Smooth muscle cell of the coronary artery (primary cell): Measurements from ENCODE around the gene PRPSAP1. TPM values are rescaled to one million over a fixed set of nuclear protein-coding genes. Genes with fewer than 3 reads are reported as not detected.

Source experiments
- total RNA-seq: library from RNA; depleted of rRNA; stranded (reverse); fragments of >200 nt; gene quantifications from 2 replicates; pipeline ENCODE4 v1.2.3, GENCODE V29; 2014; ENCODE audit warnings: low replicate concordance

The PRPSAP1 gene, protein sequence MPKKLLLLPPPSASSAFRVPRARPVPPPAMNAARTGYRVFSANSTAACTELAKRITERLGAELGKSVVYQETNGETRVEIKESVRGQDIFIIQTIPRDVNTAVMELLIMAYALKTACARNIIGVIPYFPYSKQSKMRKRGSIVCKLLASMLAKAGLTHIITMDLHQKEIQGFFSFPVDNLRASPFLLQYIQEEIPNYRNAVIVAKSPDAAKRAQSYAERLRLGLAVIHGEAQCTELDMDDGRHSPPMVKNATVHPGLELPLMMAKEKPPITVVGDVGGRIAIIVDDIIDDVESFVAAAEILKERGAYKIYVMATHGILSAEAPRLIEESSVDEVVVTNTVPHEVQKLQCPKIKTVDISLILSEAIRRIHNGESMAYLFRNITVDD
- 27.8 and 28.0 TPM in 2 replicates for total RNA-seq

DNA sequence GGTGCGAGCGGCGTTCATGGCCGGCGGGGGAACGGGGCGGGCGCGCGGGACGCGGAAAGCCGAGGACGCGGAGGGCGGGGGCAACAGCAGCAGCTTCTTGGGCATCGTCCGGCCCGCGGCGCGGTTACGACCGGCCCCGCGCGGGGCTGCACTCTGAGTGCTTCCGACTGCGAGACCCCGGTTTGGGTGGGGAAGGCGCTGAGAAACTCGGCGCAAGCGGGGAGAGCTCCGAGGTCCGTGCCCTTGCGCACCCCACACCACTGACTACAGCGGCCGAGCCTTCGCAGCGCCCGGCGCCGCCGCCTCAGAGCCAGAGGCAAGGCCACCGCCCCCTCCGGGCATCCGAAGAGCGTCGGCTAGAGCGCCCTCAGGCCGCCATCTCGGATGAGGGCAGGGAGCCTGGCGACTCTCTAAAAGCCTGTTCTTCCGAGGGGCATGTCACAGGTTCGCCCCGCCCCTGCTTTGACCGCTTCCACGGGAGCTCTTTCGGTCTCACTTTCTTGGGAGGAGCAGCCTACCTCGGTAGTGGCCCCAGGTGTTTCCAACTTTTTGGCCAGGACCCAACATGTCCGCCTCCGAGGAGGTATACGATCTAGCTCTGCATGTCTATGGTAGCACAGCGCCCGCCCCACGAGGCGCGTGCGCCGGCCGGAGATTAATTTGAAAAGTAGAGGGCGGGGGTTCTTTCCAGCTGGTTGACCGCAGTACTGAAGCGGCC lies at the start of gene PRPSAP1:
Gene PRPSAP1 (minus strand): TSS at position 318 of the 718 bp plus-strand sequence. CDS start 213 bp downstream, at position 105.

DNA sequence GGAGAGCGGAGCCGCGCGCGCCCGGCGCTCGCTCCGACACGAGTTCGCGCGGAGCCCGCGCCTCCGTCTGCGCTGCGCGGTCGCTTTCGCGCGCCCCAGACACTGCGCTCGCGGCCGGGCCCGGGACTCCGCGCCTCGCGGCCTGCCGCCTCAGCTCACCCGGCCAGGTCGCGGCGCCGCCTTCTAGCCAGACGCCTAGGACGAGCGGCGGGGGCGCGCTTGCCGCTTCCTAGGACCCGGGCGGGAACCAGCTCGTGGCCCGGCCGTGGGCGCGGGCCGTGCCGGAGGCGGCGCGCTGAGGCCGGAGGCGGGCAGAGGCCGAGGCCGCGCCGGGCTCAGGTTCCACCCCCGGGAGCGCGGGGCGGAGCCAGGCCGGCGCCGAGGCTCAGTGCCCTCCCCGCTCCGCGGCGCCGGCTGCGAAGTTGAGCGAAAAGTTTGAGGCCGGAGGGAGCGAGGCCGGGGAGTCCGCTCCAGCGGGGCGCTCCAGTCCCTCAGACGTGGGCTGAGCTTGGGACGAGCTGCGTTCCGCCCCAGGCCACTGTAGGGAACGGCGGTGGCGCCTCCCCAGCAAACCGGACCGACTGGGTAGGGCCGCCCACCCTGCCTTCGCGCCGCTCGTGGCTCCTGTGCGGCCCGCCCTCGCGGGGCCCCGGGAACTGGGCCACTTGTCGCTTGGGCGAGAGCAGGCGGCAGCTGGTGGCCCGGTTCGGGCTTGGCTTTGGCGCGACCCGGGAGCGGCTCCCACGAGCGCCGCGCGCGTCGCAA lies 30.7 kb upstream of the PRPSAP1 start, which contains the start of gene SPHK1:
Gene SPHK1 (plus strand): TSS at position 388 of the 765 bp plus-strand sequence. CDS start 1,036 bp downstream, outside the sequence.

GRCh38 chr17:76307966-76308338 lies 45.8 kb downstream of the PRPSAP1 start, which contains the start of gene QRICH2:
Gene QRICH2, minus strand, starts transcription at chr17:76308276. Its CDS starts 278 bp downstream, at chr17:76307998.

DNA sequence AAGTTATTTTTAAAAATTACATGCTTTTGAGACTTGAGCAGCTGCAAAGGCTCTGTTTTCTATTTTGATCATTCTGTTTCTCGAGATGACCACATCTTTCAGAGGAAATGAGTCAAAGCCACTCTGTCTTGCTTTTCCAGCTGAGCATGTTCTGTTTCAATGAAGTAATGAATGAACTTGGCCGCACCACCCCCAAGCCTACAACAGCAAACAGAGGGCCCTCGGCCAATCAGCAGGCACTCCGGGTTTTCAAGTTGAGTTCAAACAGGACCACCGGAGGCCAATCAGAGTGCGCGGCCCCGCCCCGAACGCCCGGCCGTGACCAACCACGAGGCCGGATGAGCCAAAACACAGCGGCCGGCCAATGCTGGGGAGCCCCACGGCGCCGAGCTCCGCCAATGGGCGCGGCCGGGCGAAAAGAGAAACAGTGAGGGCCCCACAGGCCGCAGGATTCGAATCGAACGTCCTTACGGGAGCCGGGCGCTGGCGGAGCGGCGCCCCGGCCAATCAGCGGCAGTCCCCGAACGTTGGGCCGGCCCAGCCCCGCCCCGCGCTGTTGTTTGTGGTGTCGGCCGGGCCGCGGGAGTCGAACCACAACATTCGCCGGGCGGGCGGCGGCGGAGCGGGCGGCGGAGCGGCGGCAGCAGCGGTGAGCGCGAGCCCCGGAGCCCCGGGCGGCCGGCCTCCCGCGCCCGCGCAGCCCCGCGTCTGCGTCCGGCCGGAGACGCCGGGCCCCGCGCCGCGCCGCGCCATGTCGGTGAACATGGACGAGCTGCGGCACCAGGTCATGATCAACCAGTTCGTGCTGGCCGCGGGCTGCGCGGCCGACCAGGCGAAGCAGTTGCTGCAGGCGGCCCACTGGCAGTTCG lies 88.7 kb downstream of the PRPSAP1 start, which contains the start of gene UBALD2:
Gene UBALD2 (plus strand): TSS at position 594 of the 869 bp plus-strand sequence. CDS start 158 bp downstream, at position 752.

Other genes starting within 250 kb of the PRPSAP1 start
- gene FOXJ1, start 212.7 kb downstream of the PRPSAP1 start, total RNA-seq: not detected in 2 replicates
- gene RNF157, start 113.4 kb downstream of the PRPSAP1 start, total RNA-seq: 2.3 TPM in 1 of 2 replicates, not detected in the other
- gene UBALD2, start 88.6 kb downstream of the PRPSAP1 start, total RNA-seq: 1.6 and 2.6 TPM in 2 replicates
- 2.3 and 6.0 TPM in 2 replicates for gene QRICH2, start 45.6 kb downstream of the PRPSAP1 start, total RNA-seq
- 23.4 and 80.7 TPM in 2 replicates for gene SPHK1, start 30.7 kb upstream of the PRPSAP1 start, total RNA-seq
- gene UBE2O, start 99.2 kb upstream of the PRPSAP1 start, total RNA-seq: 15.7 and 39.7 TPM in 2 replicates
- not detected in 2 replicates for gene AANAT, start 113.7 kb upstream of the PRPSAP1 start, total RNA-seq
- 1.2 and 5.9 TPM in 2 replicates for gene RHBDF2, start 147.5 kb upstream of the PRPSAP1 start, total RNA-seq
- gene CYGB, start 183.8 kb upstream of the PRPSAP1 start, total RNA-seq: 3.8 and 20.4 TPM in 2 replicates
- gene PRCD, start 186.1 kb upstream of the PRPSAP1 start, total RNA-seq: 0.60 and 1.6 TPM in 2 replicates
- gene ST6GALNAC2, start 231.9 kb upstream of the PRPSAP1 start, total RNA-seq: 0.23 and 4.0 TPM in 2 replicates